Stimulated activated CD8-positive, alpha-beta memory T cell treated with anti-CD3 and anti-CD28 coated beads, Interleukin-15, amount 100 ng/mL, for 4 hours (primary cell): ENCODE measurements around the gene STK32B.

Source experiments
- DNase-seq, 2 donors: peaks; one replicate each; pipeline ENCODE4 v3.0.0-alpha.2; 2020; ENCODE audit warnings: low read depth in 2 of 2

STK32B gene

GRCh38 chr4:5526080-5526846, 475.0 kb downstream of the STK32B start:
- no peak for DNase-seq

GRCh38 chr4:5527211-5527610, 475.9 kb downstream of the STK32B start:
- no peak for DNase-seq

- DNase-seq = no peak
These were observed 476.8 kb downstream of the STK32B start for GRCh38 chr4:5528031-5528436.

GRCh38 chr4:5532100-5532499, 480.8 kb downstream of the STK32B start:
- DNase-seq = no peak

GRCh38 chr4:5539584-5539983, 488.3 kb downstream of the STK32B start:
- no peak for DNase-seq

GRCh38 chr4:5541169-5541568, 489.9 kb downstream of the STK32B start:
- DNase-seq = no peak

GRCh38 chr4:5543681-5544080, 492.4 kb downstream of the STK32B start:
- no peak for DNase-seq

- no peak for DNase-seq
These were observed 493.5 kb downstream of the STK32B start for GRCh38 chr4:5544762-5545161.

- no peak for DNase-seq
These were observed 494.0 kb downstream of the STK32B start for GRCh38 chr4:5545271-5545670.

GRCh38 chr4:5547651-5548249, 496.5 kb downstream of the STK32B start:
- DNase-seq = no peak
